HG03045 (cell line): ENCODE results near the gene TYROBP.
"Not testable (repeated sequence)": the region's sequence is repeated elsewhere in the genome, so short reads cannot be mapped to it uniquely, and the experiment has no call there.

Source experiments
- ATAC-seq: cut with Tn5 transposase; IDR thresholded peaks from one replicate; pipeline ENCODE4 v1.9.1; 2021; ENCODE audit warnings: mild to moderate bottlenecking, moderate library complexity; ENCODE audit not compliant: unreplicated experiment

TYROBP gene

DNA sequence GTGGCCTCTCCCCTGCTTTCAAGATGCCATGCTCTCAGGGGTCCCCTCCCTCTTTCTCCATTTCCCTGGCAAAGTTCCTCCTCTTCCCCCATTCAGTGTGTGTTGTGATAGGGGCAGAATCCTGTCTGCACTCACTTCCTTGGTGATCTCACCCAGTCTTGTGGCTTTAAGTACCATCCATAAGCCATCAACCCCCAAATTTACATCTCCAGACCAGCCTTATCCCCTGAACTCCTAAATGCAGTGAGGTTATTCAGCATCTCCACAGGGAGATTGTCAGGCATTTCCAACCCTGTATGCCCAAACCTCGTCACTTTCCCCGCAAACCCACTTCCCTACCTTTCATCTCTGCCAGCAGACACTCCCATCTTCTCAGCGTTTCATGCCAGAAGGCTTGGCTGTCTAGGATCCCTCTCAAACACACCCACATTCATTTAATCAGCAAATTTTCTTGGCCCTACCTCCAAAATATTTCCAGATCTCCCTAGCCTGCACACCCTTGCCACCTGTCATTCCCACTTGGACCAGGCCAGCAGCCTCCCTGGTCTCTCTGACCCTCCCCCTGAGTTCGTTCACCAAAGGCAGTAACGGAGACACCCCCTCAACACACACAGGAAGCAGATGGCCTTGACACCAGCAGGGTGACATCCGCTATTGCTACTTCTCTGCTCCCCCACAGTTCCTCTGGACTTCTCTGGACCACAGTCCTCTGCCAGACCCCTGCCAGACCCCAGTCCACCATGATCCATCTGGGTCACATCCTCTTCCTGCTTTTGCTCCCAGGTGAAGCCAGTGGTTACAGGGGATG, 6.0 kb downstream of the TYROBP start, which contains the start of gene HCST:
Gene HCST (plus strand): TSS at position 676 of the 808 bp plus-strand sequence. CDS start 65 bp downstream, at position 741.
- ATAC-seq = no peak

DNA sequence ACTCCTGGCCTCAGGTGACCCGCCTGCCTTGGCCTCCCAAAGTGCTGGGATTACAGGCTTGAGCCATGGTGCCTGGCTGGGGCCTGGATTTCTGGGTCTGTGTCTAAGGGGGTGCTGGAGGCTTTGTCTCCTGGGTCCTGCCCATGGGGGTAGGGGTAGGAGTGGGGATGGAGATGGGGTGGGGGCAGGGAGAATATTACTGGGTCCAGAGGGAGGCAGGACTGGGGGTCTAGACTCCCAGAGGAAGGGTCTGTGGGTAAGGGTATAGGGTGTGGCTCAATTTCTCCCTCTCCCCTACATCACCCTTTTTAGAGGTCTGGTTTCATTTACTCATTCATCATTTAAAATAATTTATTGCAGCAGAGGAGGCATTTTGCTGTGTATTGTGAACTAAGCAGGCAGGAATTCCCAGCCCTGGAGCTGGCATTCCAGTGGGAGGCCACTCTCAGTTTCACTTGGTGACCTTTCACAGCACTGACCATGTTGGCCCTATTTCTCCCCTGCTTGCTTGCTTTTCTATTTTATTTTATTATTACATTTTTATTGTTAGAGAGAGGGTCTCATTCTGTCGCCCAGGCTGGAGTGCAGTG, 6.9 kb downstream of the TYROBP start:
- no peak for ATAC-seq

DNA sequence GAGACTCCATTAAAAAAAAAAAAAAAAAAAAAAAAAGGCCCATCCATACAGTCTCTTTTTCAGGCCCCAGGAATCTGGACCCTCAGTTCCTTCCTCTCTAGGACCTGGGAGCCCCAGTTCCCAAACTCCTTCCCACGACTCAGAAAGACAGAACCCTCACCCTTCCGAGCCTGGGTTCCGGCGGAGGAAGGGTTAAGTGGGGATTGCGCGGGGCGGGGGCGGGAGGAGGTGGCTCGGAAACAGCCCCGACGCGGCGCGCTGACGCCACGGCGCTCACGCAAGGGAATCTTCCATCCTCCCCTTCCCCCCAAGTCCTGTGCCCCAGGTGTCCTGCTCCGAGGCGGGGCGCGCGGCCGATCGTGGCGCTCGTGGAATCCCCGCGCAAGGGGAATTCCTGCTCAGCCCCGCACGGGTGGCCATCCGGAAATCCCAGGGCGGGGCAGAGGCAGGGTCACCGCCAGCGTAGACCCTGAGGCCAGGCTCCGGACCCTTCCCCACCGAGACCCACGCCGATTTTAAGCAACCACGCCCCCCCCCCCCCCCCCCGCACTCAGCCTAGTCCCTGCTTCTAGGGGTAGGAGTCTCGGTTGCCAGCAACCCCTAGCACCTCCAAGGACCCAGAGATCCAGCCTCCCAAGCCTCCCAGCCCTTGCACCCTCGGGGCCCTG, 8.4 kb downstream of the TYROBP start:
- ATAC-seq = peak; percentile 34

DNA sequence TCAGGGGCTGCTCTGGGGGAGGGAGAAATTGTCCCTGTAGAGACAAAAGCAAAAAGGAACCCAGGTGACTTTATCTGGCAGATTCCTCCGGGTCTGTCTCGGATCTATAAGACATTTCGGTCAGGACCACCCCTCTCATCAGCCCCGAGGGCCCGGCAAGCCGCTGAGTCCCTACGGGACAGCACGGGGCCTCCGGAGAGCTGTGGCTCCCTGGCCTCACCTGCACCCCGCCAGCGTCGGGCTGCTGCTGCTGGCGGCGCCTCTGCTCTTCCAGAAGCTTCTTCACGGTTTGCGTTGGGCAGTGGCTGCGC, 9.6 kb downstream of the TYROBP start:
- no peak for ATAC-seq

DNA sequence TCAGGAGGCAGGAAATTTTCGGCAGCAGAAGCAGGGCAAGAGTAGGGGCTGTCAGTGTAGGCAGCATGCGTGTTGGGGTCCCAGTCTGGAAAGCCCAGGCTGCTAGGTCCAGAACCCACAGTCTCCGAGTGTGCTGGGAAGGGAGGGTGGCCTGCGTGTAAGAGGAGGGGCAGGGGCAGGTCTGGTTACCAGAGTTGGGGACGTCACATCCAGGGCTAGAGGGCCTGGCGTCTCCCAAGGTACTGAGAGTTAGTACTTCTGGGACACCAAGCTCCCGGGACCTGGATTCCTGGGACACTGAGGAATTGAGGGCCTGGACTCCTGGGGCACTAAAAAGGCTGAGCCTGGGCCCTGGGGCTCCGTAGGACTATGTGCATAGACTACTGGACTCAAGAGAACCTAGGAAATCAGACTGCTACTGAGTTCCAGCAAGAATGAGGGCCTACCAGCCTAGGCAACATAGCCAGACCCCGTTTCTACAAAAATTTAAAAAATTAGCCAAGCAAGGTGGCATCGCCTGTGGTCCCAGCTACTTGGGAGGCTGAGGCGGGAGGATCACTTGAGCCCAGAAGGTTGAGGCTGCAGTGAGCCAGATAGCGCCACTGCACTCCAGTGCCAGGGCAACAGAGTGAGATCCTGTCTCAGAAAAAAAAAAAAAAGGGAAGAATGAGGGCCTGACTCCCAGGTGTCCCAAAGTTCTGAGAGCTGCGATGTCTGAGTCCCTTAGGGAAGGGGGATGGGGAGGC, 10.2 kb downstream of the TYROBP start:
- no peak for ATAC-seq

DNA sequence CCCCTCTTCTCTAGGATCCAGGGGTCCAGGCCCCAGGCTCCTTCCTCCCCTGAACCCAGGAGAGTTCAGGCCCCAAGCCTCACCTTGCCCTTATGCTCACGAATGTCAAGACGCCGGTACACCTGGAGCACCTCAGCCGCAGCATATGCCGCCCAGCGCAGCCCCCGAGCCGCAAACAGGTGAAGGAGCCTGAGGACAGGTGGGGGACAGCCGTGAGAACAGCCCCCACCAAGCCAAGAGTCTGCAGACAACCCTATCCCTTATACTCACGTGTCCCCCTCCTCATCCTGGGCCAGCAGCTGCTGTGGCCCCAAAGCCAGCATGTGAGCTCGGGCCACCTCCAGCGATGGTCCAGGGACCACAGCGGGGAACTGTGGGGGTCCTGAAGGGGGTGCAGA, 11.5 kb downstream of the TYROBP start:
- ATAC-seq = no peak

DNA sequence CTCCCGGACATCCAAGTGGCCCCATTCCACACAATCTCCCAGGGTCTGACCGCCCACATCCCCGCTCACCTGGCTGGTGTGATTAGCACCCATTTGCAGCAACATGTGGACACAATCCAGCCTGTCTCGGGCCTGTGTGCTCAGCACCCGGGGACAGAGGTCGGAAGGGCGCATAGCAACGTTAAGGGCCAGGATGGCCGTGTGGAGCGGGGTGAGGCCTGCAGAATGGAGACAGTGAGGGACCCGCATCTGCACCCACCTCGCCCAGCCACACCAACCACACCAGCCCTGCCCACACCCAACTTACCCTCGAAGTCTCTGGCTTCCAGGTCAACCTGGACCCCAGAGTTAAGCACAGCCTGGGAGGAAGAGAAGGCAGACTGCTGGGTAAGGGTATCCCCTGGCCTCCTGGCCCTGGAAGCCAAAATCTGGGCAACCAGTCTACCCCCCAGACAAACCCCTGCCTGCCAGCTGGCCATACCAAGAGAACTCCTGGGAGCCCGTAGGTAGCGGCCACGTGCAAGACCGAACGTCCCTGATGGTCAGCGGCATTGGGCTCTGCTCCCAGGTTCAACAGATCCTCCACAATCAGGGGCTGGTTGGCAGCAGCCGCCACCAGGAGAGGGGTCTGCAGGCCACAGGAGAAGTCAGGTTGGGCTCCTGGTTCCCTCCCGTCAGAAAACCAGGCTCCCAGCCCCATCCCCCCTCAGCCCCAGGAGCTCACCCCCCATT, 12.0 kb downstream of the TYROBP start:
- no peak for ATAC-seq

DNA sequence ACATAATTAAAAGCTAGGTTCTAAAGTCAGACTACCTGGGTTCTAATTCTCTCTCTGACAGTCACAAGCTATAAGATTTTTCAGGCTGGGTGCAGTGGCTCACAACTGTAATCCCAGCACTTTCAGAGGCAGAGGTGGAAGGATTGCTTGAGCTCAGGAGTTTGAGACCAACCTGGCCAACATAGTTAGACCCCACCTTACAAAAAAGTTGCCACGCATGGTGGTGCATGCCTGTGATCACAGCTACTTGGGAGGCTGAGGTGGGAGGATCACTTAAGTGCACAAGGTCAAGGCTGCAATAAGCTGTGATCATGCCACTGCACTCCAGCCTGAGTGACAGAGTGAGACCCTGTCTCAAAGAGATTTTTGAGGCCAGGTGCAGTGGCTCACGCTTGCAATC, 13.8 kb downstream of the TYROBP start:
- ATAC-seq = no peak

DNA sequence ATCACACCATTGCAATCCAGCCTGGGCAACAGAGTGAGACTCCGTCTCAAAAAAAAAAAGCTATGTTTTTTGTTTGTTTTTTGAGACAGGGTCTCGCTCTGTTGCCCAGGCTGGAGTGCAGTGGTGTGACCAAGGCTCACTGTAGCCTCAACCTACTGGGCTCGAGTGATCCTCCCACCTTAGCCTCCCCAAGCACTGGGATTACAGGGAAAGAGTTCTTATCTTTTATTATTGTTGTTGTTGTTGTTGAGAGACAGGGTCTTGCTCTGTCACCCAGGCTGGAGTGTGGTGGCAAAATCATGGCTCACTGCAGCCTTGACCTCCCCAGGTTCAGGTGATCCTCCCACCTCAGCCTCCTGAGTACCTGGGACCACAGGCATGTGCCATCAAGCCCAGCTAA, 16.3 kb downstream of the TYROBP start:
- not testable (repeated sequence) for ATAC-seq

DNA sequence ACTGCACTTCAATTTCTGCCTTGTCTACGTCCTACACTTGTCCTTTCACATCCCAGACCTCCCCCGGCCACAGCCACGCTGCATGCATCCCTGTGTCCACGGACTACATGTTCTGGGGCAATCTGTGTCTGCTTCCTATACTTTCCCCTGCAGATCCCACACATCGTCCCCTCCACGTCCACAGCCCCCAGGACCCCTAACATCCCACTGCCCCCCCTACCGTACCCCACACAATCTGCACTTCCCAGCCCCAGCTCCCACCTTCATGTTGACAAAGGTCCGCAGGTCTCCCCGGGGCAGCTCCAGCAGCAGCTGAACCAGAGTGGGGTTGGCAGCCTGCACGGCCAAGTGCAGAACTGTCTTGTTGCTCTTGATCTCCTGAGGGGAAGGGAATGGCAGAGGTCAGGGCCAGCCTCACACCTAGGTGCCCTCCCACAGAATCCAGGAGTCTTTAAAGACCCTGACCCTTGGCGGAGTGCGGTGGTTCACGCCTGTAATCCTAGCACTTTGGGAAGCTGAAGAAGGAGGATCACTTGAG, 17.9 kb downstream of the TYROBP start:
- ATAC-seq = no peak

DNA sequence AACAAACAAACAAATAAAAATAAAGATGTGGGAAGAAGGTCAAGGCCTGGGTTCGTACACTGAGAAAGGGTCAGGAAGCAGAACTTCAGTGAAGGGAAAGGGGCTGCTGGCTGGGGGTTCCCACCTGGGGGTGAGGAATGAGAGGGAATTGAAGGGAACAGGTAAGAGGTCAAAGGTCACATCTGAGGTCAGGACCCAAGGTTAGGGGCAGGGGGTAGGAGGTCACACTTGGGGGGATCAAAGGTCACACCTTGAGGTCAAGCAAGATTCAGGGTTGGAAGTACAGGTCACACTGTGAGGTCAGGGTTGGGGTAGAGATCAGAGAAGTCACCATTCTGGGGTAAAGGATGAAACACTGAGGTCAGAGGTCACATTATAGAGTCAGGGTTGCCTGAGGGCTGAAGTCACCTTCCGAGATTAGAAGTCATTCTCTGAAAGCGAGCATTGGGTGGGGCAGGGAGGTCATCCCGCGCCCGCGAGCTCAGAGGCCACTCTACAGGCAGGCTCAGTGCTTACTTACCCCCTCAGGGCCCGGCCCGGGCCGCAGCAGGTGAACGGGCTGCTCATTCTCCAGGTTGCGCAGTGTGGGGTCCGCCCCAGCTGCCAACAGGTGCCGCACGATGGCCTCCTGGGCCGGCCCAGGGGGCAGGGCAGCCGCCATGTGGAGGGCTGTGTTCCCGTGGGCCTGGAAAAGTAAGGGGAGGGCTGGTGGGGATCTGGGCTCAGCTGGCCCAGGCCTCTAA, 18.6 kb downstream of the TYROBP start:
- no peak for ATAC-seq

DNA sequence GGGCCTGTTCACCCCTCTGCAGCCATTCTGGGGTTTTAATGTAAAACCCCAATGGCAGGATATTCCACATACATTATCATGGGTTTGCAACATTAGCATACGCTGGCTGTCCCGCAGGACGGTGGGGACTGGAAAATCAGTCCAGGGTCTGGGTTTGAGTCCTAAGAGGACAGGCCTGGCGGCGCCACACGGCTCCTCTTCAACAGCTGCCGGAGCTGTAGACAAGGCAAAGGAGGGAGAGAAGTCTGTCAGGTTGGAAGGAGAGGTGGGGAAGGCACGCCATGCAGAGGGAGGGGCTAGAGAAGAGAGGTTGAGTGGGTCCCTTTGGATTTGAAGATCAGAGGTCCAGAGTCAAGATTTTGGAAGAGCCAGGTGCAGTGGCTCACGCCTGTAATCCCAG, 19.7 kb downstream of the TYROBP start:
- ATAC-seq = no peak

DNA sequence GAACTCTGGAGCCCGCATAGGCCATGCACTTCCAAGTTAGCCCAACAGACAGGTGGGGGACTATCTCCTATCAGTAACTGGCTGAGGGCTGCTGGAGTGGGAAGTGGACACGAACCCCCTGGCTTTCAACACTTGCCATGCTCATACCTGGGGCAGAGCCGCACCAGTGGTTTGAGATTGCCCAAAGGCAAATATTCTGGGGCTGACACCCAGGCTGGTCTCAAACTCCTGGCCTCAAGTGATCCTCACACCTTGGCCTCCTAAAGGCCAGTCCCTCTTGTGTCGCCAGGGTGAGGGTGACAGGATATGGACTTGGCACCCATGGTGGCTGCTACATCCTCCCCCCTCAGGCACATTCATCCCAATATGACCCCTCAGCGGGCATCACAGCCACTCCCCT, 20.9 kb downstream of the TYROBP start:
- ATAC-seq = no peak

DNA sequence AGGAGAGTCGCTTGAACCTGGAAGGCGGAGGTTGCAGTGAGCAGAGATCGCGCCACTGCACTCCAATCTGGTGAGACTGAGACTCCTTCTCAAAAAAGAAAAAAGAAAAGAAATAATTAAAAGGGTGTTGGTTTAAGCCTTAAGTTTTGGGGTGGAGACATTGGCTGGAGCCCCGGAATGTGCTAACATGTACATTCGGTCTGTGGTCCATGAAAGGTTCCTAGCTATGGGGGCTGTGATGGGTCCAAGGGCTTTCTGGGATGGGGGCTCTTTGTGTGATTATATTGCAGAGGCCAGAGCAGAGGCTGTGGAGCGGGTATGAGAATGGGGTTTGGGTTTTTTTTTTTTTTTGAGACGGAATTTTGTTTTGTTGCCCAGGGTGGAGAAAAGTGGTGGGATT, 22.2 kb downstream of the TYROBP start:
- ATAC-seq = no peak

DNA sequence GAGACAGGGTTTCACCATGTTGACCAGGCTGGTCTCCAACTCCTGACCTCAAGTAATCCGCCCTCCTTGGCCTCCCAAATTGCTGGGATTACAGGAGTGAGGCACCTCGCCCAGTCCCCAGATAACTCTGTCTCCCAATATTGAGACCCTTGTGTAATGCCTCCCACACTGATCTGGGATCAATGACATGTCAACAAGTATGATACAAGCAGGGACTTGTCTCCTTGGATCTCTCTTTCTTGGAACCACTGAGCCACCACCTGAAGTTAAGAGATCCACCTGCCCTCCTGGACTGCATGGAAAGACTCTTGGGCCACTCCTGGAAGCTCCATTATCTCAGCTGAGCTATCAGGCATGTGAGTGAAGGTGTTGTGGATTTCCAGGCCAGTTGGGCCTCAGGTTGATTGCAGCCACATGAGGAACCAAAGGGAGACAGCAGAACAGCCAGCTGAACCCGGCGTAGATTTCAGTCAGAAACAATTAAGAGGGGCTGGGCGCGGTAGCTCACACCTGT, 22.8 kb downstream of the TYROBP start:
- ATAC-seq = no peak

DNA sequence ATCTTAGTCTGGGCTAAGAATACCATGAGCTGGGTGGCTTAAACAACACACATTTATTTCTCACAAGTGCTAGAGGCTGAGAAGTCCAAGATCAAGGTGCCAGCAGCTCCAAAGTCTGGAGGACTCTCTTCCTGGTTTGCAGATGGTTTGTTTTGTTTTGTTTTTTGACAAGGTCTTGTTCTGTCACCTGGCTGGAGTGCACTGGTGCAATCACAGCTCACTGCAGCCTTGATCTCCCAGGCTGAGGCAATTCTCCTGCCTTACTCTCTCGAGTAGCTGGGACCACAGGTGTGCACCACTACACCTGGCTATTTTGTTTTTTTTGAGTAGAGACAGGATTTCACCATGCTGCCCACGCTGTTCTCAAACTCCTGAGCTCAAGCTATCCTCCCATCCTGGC, 24.2 kb downstream of the TYROBP start:
- ATAC-seq = no peak

DNA sequence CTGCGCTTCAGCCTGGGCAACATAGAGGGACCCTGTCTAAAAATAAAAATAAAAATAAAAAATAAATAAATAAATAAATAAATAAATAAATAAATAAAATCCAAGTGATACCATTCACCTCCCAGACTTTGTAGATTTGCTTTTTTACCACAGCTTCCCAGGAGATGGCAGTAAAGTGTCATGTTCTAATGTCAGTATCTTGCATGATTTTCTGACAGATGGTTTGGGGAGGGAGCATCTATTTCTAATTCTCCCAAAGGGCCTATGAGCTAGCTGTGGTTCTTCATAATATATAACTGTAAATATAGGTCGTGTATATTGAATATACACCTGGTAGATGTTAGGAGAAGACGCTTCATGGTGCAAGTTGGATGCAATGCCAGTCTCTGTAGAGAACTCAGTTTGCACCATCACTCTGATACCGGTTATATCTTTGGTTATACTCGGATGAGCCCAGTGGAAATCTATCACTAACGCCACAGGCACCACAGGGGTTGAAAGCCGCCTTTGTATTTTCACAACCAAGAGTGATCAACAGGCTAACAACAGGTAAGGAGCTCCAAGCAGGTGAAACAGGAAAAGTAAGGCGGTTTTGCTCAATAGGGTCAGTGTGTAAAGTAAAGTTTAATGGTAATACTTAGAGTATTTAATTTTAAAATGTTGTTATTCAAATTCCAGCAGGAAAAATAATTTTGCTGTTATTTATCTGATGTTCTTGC, 25.8 kb downstream of the TYROBP start:
- ATAC-seq = no peak

DNA sequence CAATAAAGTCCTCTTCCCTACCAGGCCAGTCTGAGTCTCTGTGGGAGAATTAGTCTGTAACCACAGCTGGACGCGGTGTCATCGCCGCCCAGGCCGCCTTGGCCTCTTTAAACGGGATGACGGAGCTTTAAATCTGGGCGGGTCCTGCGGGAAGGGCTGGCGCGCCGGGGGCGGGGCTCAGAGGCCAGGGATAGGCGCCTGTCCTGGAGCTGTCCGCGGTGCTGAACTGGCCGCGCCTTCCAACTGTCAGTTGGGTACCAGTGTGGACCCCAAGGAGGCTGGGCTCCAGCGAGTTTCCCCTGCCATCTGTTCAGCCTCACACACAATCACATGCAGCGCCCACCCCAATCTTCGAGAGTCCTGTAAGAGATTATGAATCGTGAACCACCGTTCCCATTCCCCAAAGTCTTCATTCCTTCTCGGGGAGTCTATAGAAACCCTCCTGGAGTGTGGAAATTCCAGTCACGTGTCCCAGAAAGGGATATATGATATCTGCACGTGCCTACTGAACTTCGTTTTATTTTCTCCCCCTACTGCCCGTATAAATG, 28.3 kb downstream of the TYROBP start:
- ATAC-seq = no peak

DNA sequence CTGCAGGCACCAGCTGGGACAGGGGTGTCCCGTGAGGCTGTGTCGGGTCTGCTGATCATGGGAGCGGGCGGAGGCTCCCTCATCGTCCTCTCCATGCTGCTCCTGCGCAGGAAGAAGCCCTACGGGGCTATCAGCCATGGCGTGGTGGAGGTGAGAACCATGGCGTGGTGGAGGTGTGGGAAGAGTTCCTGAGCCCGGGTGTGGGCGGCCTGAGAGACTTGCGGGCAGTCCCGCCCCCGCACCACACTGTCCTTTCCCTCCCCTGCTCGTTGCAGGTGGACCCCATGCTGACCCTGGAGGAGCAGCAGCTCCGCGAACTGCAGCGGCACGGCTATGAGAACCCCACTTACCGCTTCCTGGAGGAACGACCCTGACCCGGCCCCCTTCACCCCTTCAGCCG, 29.0 kb downstream of the TYROBP start:
- ATAC-seq = no peak
